ENCODE data around the gene SPRY1. TPM values are rescaled to one million over a fixed set of nuclear protein-coding genes. Genes with fewer than 3 reads are reported as not detected.

Gene SPRY1
- total RNA-seq, 1 experiment from 2014 or later, result 38.5 TPM

DNA sequence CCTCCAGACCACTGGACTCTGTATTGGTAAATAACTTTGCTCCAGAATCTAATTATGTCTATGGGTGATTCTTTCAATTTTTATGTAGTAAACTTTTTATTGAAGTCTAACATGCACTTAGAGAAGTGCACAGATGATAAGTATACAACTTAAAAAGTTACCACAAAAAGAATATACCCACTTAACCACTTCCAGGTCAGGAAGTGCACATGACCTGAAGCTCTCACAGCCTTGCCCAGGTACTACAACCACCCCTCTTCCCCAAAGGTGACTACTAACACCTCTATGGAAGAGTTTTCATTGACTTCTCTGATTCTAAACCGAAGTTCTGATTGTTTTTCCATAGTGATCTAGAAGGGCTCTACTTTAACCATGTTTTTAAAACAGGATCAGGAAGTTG, 43.6 kb upstream of the SPRY1 start:
- DNase-seq, result no peak
- no peak overlapping the region for H3K27ac Mint-ChIP-seq (ENCODE audit: unreplicated experiment)
- intact Hi-C loops (cut with micrococcal nuclease; ENCODE audit: unreplicated experiment), result no loop called here
- no peaks in the 10 kb centered on the region for H3K36me3 Mint-ChIP-seq (ENCODE audit: insufficient read depth, unreplicated experiment)
- H3K9me3 Mint-ChIP-seq (ENCODE audit: low read depth, unreplicated experiment), result no peaks in the 10 kb centered on the region
- no TSS peak for BruUV-seq (replicated peaks)
- H3K4me1 Mint-ChIP-seq (ENCODE audit: low read depth, unreplicated experiment), result peaks cover 8% of the 10 kb centered on the region
- TF ChIP-seq CTCF (IDR thresholded peaks at IDR 0.05; ENCODE audit: unreplicated experiment), result no peak
- H3K4me3 Mint-ChIP-seq (ENCODE audit: low read depth, unreplicated experiment), result no peak overlapping the region
- H3K27me3 Mint-ChIP-seq (ENCODE audit: unreplicated experiment), result no peaks in the 10 kb centered on the region
- CTCF ChIA-PET, result no interaction called here

DNA sequence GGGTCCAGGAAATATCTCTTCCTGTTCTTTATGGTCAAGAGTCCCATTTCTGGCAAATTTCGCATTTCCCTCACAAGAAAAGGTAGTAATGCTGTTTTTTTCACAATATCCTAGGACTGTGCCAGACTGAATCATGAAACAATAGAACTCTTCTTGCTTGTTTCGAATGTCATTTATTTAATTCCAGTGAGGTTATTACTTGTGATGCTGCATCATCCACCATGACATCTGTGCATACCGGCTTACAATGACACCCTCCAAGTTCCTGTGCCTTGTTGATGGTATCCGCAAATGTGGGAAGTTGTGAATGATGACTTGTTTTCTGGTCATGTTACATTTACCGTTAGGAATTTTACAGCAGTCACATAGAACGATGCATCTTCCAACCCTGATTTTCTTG, 42.9 kb upstream of the SPRY1 start:
- intact Hi-C loops (cut with micrococcal nuclease; ENCODE audit: unreplicated experiment), result no loop called here
- DNase-seq, result no peak
- TF ChIP-seq CTCF (IDR thresholded peaks at IDR 0.05; ENCODE audit: unreplicated experiment), result no peak

DNA sequence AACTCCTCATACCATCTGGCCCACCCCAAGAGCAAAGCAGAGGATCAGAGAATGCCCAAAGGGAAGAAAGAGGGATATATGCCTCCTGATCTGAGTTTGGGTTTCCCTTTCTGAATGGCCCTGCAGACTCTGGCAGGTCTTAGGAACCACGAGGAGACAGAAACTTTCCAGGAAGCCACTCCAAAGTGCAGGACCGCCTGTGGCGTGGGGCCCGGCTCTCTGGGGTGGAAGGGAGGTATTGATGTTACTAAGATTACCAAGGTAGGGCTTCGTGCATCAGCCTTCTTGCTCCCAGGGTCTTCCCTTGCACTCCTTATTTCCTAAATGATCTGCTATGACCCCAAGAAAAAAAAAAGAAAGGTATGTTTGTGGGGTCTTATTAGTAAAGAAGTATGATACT, 41.9 kb upstream of the SPRY1 start:
- intact Hi-C loops (cut with micrococcal nuclease; ENCODE audit: unreplicated experiment), result no loop called here
- no peaks in the 10 kb centered on the region for H3K36me3 Mint-ChIP-seq (ENCODE audit: insufficient read depth, unreplicated experiment)
- no peak for TF ChIP-seq CTCF (IDR thresholded peaks at IDR 0.05; ENCODE audit: unreplicated experiment)

More for the DNA sequence above, 42.9 kb upstream of the SPRY1 start:
- Mint-ChIP-seq H3K4me1 (ENCODE audit: low read depth, unreplicated experiment) (peaks cover 8% of the 10 kb centered on the region), H3K36me3 (ENCODE audit: insufficient read depth, unreplicated experiment) (no peaks in the 10 kb centered on the region), H3K9me3 (ENCODE audit: low read depth, unreplicated experiment) (no peaks in the 10 kb centered on the region), H3K27me3 (ENCODE audit: unreplicated experiment) (no peaks in the 10 kb centered on the region), H3K4me3 (ENCODE audit: low read depth, unreplicated experiment) (no peak overlapping the region), H3K27ac (ENCODE audit: unreplicated experiment) (no peak overlapping the region)
- BruUV-seq (replicated peaks), result no TSS peak
- CTCF ChIA-PET, result no interaction called here

DNA sequence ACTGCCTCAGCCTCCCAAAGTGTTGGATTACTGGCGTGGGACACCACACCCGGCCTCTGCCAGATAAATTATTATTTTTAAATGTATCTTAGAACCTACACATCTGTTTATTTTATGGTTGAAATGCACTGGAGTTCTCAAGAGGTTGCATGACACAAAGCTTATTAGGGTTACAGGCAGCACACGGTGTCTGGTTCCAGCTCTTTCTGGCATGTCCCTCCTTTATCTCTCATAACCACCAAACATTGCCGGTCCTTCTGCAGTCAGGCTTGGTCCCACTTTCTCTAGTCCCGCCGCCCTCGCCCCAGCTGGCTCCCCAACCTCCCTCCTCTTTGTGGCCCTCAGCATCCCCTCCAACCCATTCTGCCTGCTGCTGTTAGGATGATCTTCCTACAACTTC, 39.7 kb upstream of the SPRY1 start:
- BruUV-seq (replicated peaks), result no TSS peak
- intact Hi-C loops (cut with micrococcal nuclease; ENCODE audit: unreplicated experiment), result no loop called here
- Mint-ChIP-seq H3K4me1 (ENCODE audit: low read depth, unreplicated experiment) (no peaks in the 10 kb centered on the region), H3K4me3 (ENCODE audit: low read depth, unreplicated experiment) (no peak overlapping the region), H3K36me3 (ENCODE audit: insufficient read depth, unreplicated experiment) (no peaks in the 10 kb centered on the region), H3K9me3 (ENCODE audit: low read depth, unreplicated experiment) (no peaks in the 10 kb centered on the region), H3K27ac (ENCODE audit: unreplicated experiment) (no peak overlapping the region), H3K27me3 (ENCODE audit: unreplicated experiment) (no peaks in the 10 kb centered on the region)
- CTCF ChIA-PET, result no interaction called here
- TF ChIP-seq CTCF (IDR thresholded peaks at IDR 0.05; ENCODE audit: unreplicated experiment), result no peak
- no peak for DNase-seq

More for the DNA sequence above, 41.9 kb upstream of the SPRY1 start:
- H3K4me1 Mint-ChIP-seq (ENCODE audit: low read depth, unreplicated experiment), result peaks cover 8% of the 10 kb centered on the region
- no peaks in the 10 kb centered on the region for H3K27me3 Mint-ChIP-seq (ENCODE audit: unreplicated experiment)
- CTCF ChIA-PET, result no interaction called here
- BruUV-seq (replicated peaks), result no TSS peak
- no peak overlapping the region for H3K4me3 Mint-ChIP-seq (ENCODE audit: low read depth, unreplicated experiment)
- H3K27ac Mint-ChIP-seq (ENCODE audit: unreplicated experiment), result no peak overlapping the region
- DNase-seq, result no peak
- no peaks in the 10 kb centered on the region for H3K9me3 Mint-ChIP-seq (ENCODE audit: low read depth, unreplicated experiment)

All from Calu3 (cell line).